Natural killer cell treated with Interleukin-12 subunit alpha and Interleukin-12 subunit beta and Interleukin-15 and Interleukin-18, amount 100 ng/mL, for 72 hours (primary cell): Measurements from ENCODE around the gene FBLN7. TPM values are rescaled to one million over a fixed set of nuclear protein-coding genes. Genes with fewer than 3 reads are reported as not detected.

Experiments
- ATAC-seq, 2 donors: fragments of 150-1000 bp; cut with Tn5 transposase in 1 of 2; sonication (Bioruptor Pico), chemical (Tn5 transposase) in 1 of 2; 2 replicates each; pipeline ENCODE4 v1.10.0; 2021
- DNase-seq: peaks from one replicate; pipeline ENCODE4 v3.0.0; 2022; ENCODE audit warnings: low spot score
- H3K27ac Mint-ChIP-seq, 2 donors: 1 replicate in 1 of 2; 2 replicates in 1 of 2; pipeline ENCODE4 v1.8.0; 2022; ENCODE audit warnings: mixed read lengths in 2 of 2, mild to moderate bottlenecking in 1 of 2, moderate library complexity in 1 of 2
- H3K27me3 Mint-ChIP-seq, 2 donors: 1 replicate in 1 of 2; 2 replicates in 1 of 2; pipeline ENCODE4 v1.8.0; 2022; ENCODE audit warnings: mixed read lengths in 2 of 2
- H3K36me3 Mint-ChIP-seq: one replicate; pipeline ENCODE4 v1.8.0; 2022; ENCODE audit warnings: mixed read lengths
- H3K4me1 Mint-ChIP-seq, 2 donors: 1 replicate in 1 of 2; 2 replicates in 1 of 2; pipeline ENCODE4 v1.8.0; 2022; ENCODE audit warnings: low read depth in 2 of 2, mixed read lengths in 2 of 2, mild to moderate bottlenecking in 1 of 2
- H3K4me3 Mint-ChIP-seq: one replicate; pipeline ENCODE4 v1.8.0; 2022; ENCODE audit warnings: mixed read lengths
- H3K9me3 Mint-ChIP-seq: 2 replicates; pipeline ENCODE4 v1.8.0; 2022; ENCODE audit warnings: mixed read lengths
- total RNA-seq, 2 donors: library from RNA; stranded (reverse); gene quantifications; one replicate each; pipeline ENCODE4 v1.2.3, GENCODE V29; 2022

FBLN7 gene
- total RNA-seq, 2 donors from 2014 or later, result 0.38 to 0.61 TPM

- H3K4me3 Mint-ChIP-seq, result no peak overlapping the region
- DNase-seq, result no peak
- H3K36me3 Mint-ChIP-seq, result peaks cover 28% of the 10 kb centered on the region
- H3K27ac Mint-ChIP-seq, result no peak overlapping the region
- no peak for ATAC-seq
- H3K9me3 Mint-ChIP-seq, result peaks cover 4% of the 10 kb centered on the region
- H3K4me1 Mint-ChIP-seq, result no peaks in the 10 kb centered on the region
- no peaks in the 10 kb centered on the region for H3K27me3 Mint-ChIP-seq
Observed at GRCh38 chr2:112220831-112221230, 82.6 kb downstream of the FBLN7 start.

GRCh38 chr2:112229348-112229747 lies 91.2 kb downstream of the FBLN7 start:
- H3K9me3 Mint-ChIP-seq, result no peaks in the 10 kb centered on the region
- H3K36me3 Mint-ChIP-seq, result peaks cover 6% of the 10 kb centered on the region
- H3K27ac Mint-ChIP-seq, result no peak overlapping the region
- ATAC-seq, result no peak
- no peaks in the 10 kb centered on the region for H3K27me3 Mint-ChIP-seq
- no peak for DNase-seq
- H3K4me1 Mint-ChIP-seq, result no peaks in the 10 kb centered on the region
- H3K4me3 Mint-ChIP-seq, result no peak overlapping the region

GRCh38 chr2:112230371-112230770 lies 92.2 kb downstream of the FBLN7 start:
- no peaks in the 10 kb centered on the region for H3K4me1 Mint-ChIP-seq
- no peak for DNase-seq

More at GRCh38 chr2:112230371-112230770, 92.2 kb downstream of the FBLN7 start:
- ATAC-seq, result no peak
- H3K27me3 Mint-ChIP-seq, result no peaks in the 10 kb centered on the region
- H3K36me3 Mint-ChIP-seq, result peaks cover 6% of the 10 kb centered on the region
- H3K27ac Mint-ChIP-seq, result no peak overlapping the region
- H3K4me3 Mint-ChIP-seq, result no peak overlapping the region
- H3K9me3 Mint-ChIP-seq, result no peaks in the 10 kb centered on the region

Other genes starting within 250 kb of the FBLN7 start
- under 1 TPM; 0.40 to 0.67 TPM for gene MERTK, start 239.8 kb upstream of the FBLN7 start, total RNA-seq
- 10 to 100 TPM in 1 of 2 donors, 1 to 10 TPM in 1; 8.0 to 13.2 TPM for gene TMEM87B, start 83.1 kb upstream of the FBLN7 start, total RNA-seq
- 10 to 100 TPM; 14.1 to 34.7 TPM for gene ZC3H8, start 116.7 kb downstream of the FBLN7 start, total RNA-seq
- 1 to 10 TPM; 2.6 to 3.4 TPM for gene ZC3H6, start 137.2 kb downstream of the FBLN7 start, total RNA-seq